Urothelium cell line (cell line): ENCODE measurements around the gene RCCD1.
A peak's percentile ranks its signal among the peaks of the same experiment; 100 is the strongest.
"Not testable (repeated sequence)": the region's sequence is repeated elsewhere in the genome, so short reads cannot be mapped to it uniquely, and the experiment has no call there.

ENCODE experiments used
- DNase-seq: peaks from one replicate; pipeline ENCODE4 v3.0.0; 2011; ENCODE audit warnings: low spot score, mixed read lengths
- FAIRE-seq: peaks from 2 replicates; lab custom pipeline; 2011; peaks lifted over from hg19 to GRCh38; lab: Jason Lieb, UNC

Gene RCCD1

GRCh38 chr15:90954712-90955623, at the start of gene RCCD1:
RCCD1 (plus strand) TSS chr15:90954884; CDS start chr15:90956735, 1,851 bp downstream.
- FAIRE-seq = peak; percentile 89

GRCh38 chr15:90905306-90906180, 49.1 kb upstream of the RCCD1 start:
- no peak for DNase-seq
- no peak for FAIRE-seq

More at GRCh38 chr15:90954712-90955623, at the start of gene RCCD1:
- peak; percentile 96 for DNase-seq

GRCh38 chr15:90906181-90906849, 48.4 kb upstream of the RCCD1 start:
- DNase-seq (no peak), FAIRE-seq (no peak)

- no peak for DNase-seq
- FAIRE-seq = no peak
Observed at GRCh38 chr15:90907051-90907660, 47.5 kb upstream of the RCCD1 start.

- DNase-seq (no peak), FAIRE-seq (no peak)
Observed at GRCh38 chr15:90907838-90908507, 46.7 kb upstream of the RCCD1 start.

- DNase-seq, FAIRE-seq: not testable (repeated sequence)
Observed at GRCh38 chr15:90909449-90909848, 45.2 kb upstream of the RCCD1 start.

- DNase-seq (no peak), FAIRE-seq (no peak)
Observed at GRCh38 chr15:90909976-90910375, 44.7 kb upstream of the RCCD1 start.

GRCh38 chr15:90910441-90911301, 44.0 kb upstream of the RCCD1 start:
- no peak for FAIRE-seq

GRCh38 chr15:90911302-90911623, 43.4 kb upstream of the RCCD1 start:
- no peak for DNase-seq
- FAIRE-seq = no peak

More at GRCh38 chr15:90910441-90911301, 44.0 kb upstream of the RCCD1 start:
- DNase-seq = no peak

- FAIRE-seq (no peak), DNase-seq (no peak)
Observed at GRCh38 chr15:90911906-90912769, 42.5 kb upstream of the RCCD1 start.

GRCh38 chr15:90912770-90913075, 42.0 kb upstream of the RCCD1 start:
- FAIRE-seq = no peak
- no peak for DNase-seq

GRCh38 chr15:90913398-90913944, 41.2 kb upstream of the RCCD1 start:
- FAIRE-seq (no peak), DNase-seq (no peak)

- DNase-seq = no peak
- FAIRE-seq = no peak
Observed at GRCh38 chr15:90914305-90915080, 40.2 kb upstream of the RCCD1 start.

- FAIRE-seq = no peak
- DNase-seq = no peak
Observed at GRCh38 chr15:90915216-90915807, 39.4 kb upstream of the RCCD1 start.

GRCh38 chr15:90915808-90916440, 38.8 kb upstream of the RCCD1 start:
- no peak for FAIRE-seq
- no peak for DNase-seq

- DNase-seq = no peak
- FAIRE-seq = no peak
Observed at GRCh38 chr15:90916461-90916860, 38.2 kb upstream of the RCCD1 start.
